HFF-Myc (cell line): ENCODE results near the gene PPFIA2.
A peak's percentile ranks its signal among the peaks of the same experiment; 100 is the strongest.

ENCODE experiments used
- DNase-seq: peaks from one replicate; pipeline ENCODE4 v3.0.0-alpha.2; 2011; ENCODE audit warnings: low read depth; ENCODE audit errors: extremely low read depth
- H3K4me3 ChIP-seq: replicated peaks from 2 replicates; pipeline ENCODE4 v1.5.1; 2011; ENCODE audit warnings: low read depth, mild to moderate bottlenecking, control low read depth, low read length
- TF ChIP-seq, protein P1 (sequence below): IDR thresholded peaks from 2 replicates; pipeline ENCODE4 v1.5.1; 2012; ENCODE audit warnings: mild to moderate bottlenecking, low read depth, low read length, control low read depth; ENCODE audit errors: missing control alignments

Gene PPFIA2

DNA sequence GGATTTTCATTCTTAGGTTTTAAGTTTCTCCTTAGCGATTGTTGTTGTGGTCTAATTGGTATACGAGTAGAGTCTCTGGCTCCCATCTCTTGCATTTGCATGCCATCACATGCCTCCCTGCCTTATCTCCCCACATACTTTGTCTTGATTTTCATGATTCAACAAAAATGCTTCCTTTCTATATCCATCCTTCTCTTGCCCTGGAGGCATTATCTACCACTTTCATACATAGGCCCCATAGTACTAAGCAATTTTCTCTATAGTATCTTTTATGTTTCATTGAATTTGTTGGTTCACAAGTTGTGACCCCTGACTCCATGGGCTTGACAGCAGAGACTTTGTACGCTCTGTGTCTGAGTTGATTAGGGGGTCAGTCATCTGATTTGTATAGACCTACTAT is 455.2 kb downstream of the PPFIA2 start:
- TF ChIP-seq, protein P1, sequence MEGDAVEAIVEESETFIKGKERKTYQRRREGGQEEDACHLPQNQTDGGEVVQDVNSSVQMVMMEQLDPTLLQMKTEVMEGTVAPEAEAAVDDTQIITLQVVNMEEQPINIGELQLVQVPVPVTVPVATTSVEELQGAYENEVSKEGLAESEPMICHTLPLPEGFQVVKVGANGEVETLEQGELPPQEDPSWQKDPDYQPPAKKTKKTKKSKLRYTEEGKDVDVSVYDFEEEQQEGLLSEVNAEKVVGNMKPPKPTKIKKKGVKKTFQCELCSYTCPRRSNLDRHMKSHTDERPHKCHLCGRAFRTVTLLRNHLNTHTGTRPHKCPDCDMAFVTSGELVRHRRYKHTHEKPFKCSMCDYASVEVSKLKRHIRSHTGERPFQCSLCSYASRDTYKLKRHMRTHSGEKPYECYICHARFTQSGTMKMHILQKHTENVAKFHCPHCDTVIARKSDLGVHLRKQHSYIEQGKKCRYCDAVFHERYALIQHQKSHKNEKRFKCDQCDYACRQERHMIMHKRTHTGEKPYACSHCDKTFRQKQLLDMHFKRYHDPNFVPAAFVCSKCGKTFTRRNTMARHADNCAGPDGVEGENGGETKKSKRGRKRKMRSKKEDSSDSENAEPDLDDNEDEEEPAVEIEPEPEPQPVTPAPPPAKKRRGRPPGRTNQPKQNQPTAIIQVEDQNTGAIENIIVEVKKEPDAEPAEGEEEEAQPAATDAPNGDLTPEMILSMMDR = no peak
- no peak overlapping the region for H3K4me3 ChIP-seq
- no peak for DNase-seq

DNA sequence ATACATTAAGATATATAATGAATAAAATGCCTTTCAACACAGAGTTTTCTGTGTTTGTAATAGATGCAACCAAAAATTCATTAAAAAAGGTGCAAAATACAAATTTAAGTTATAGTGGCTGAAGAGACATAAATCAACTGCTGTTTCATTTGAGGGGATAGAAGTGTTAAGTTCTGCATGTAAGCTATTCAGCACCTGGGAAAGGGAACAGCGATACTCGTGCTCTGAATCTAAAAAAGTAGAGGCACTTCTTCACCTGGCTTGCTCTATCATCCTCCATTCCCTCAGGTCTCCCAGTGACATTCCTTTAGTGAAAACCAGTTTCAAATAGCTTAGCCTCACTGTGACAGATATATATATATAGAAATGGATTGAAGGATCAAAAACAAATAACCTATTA is 458.7 kb downstream of the PPFIA2 start:
- TF ChIP-seq, protein P1 = no peak
- H3K4me3 ChIP-seq = no peak overlapping the region
- no peak for DNase-seq

DNA sequence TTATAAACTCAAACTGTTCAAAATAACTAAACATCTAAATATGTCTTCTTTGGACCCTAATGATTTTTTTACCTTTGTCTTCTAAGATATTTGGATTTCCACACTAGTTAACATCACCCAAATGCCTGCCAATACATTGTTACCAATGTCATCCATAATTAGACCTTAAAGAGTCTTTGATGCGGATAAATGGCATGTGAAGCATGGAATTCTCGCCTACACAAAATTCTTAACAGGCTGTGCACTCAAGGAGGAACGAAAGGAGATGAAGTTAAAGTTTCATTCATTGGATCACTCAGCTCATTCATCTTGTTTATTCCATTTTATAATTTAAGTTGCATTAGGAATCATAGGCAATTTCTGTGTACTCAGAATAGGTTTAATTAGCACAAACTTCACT is 461.5 kb downstream of the PPFIA2 start:
- no peak overlapping the region for H3K4me3 ChIP-seq
- TF ChIP-seq, protein P1 = no peak
- no peak for DNase-seq

DNA sequence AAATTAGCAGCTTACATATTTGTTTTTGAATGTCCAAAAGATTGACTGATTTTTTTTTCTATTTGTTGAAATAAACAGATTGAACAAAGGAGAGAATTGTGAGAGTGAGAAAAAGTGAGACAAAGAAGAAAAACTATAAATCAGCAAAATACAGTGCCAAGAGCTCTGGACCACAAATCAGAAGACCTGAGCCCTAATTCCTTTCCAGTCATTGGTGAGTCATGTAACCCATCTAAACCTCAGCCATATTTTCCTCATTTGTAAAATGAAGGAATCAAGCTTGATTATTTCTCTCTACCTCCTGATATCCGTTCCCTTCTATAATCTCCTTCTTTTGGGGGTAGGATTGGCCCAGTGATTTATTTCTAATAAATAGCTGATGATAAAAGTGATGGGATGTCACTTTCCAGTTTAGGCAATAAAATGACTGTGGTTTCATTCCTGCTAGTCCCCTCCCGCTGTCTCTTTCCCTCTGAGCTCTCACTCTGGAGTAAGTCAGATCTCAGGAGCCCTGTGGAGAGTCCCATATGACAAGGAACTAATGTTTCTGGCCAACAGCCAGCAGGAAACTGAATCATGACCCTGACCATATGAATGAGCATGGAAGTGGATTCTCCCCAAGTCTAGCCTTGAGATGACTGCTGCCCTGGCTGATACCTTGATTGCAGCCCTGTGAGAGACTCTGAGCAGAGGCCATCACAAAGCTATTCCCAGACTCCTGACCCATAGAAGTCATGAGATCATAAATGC is 462.4 kb downstream of the PPFIA2 start:
- TF ChIP-seq, protein P1 = no peak
- DNase-seq = peak; percentile 7

DNA sequence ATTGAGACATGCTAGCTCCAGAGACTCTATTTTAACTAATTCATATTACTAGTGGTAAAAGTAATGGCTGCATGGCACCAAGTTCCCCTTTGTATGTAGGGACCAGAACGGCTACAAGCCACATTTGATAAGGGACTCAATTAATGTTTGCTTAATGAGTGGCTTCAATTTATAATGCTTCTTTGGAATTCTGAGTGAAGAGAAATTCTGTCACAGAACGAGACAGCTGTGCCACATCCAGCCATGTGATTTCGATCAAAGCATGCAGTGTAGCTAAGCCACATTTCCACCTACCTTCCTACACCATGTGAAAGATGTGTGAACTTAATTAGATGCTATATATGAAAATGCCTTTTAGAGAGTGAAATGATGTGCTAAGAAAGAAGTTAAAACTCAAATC is 463.9 kb downstream of the PPFIA2 start:
- TF ChIP-seq, protein P1 = no peak
- no peak overlapping the region for H3K4me3 ChIP-seq
- no peak for DNase-seq

More for the DNA sequence above, 462.4 kb downstream of the PPFIA2 start:
- H3K4me3 ChIP-seq = no peak overlapping the region

DNA sequence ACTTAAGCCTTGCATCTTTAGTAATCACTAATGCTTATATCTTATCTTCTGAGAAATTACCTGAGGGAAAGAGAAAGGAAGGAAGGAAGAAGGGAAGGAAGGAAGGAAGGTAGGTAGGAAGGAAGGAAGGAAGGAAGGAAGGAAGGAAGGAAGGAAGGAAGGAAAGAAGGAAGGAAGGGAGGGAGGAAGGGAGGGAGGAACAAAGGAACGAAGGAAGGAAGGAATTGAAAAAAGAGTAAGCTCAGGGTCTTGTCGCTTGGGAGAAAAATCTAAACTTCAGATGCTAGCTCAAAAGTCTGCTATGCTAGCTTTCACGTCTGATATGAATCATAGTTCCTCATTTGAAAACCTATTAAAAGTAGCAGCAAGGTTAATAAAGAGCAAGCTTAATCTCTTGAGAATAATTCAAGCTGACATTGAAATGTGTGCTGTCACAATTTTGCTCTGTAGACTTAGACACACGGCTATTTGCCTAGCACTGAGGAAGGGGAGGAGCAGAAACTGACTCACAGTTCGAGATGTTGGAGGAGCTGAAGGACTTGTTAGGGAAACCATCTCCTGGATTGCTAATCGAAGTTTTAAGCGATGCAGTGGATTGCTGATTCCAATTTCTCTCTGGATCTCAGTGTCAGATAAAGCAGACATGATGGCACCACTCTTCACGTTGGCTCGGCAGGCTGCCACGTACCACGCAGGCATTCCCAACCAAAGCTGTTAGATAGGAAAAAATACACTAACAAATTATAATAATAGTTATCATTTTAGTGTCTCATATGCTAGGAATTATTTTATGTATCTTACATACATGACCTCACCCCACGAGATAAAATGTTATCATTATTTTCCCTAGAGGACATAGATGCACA is 464.6 kb downstream of the PPFIA2 start:
- DNase-seq = no peak
- H3K4me3 ChIP-seq = no peak overlapping the region
- TF ChIP-seq, protein P1 = no peak
